H1 (cell line): ENCODE data around the gene RERE. TPM values are rescaled to one million over a fixed set of nuclear protein-coding genes. Genes with fewer than 3 reads are reported as not detected.

Experiments used
- CTCF ChIA-PET: fragments of 300-600 bp; sonication (Branson Sonifier 250); formaldehyde crosslinking; loops from one replicate; lab custom pipeline; 2021; ENCODE audit not compliant: partially characterized antibody; lab: Charles Lee
- POLR2A ChIA-PET: fragments of 300-600 bp; sonication (Branson Sonifier 250); formaldehyde crosslinking; loops from one replicate; lab custom pipeline; 2021; ENCODE audit warnings: inconsistent platforms; ENCODE audit not compliant: partially characterized antibody; lab: Charles Lee
- DNase-seq, 2 experiments: peaks; one replicate each; pipeline versions ENCODE4 v3.0.0 to v3.0.0-alpha.2; 2010 to 2022; ENCODE audit warnings: low spot score in 2 of 2, low read depth in 1 of 2, mixed read lengths in 1 of 2
- FAIRE-seq: peaks from 2 replicates; lab custom pipeline; 2011; peaks lifted over from hg19 to GRCh38; lab: Jason Lieb, UNC
- H2AFZ ChIP-seq: 2 replicates; pipeline ENCODE4 v1.8.1; 2012; ENCODE audit warnings: low read length, inconsistent platforms
- H2AK5ac ChIP-seq: 2 replicates; pipeline ENCODE4 v1.6.1; 2013; ENCODE audit warnings: low read depth, low read length
- H2BK120ac ChIP-seq: replicated peaks from 2 replicates; pipeline ENCODE3; 2013; ENCODE audit warnings: low read depth, low read length, inconsistent platforms
- H2BK12ac ChIP-seq: 2 replicates; pipeline ENCODE4 v1.6.1; 2013; ENCODE audit warnings: low read depth, low read length
- H2BK15ac ChIP-seq: 2 replicates; pipeline ENCODE4 v1.6.1; 2013; ENCODE audit warnings: low read length
- H2BK20ac ChIP-seq: 2 replicates; pipeline ENCODE4 v1.6.1; 2013; ENCODE audit warnings: low read length
- H2BK5ac ChIP-seq: 2 replicates; pipeline ENCODE4 v1.6.1; 2013; ENCODE audit warnings: low read depth, low read length
- H3K14ac ChIP-seq: 2 replicates; pipeline ENCODE4 v1.6.1; 2013; ENCODE audit warnings: inconsistent platforms; ENCODE audit not compliant: insufficient read length
- H3K18ac ChIP-seq: 2 replicates; pipeline ENCODE4 v1.6.1; 2013; ENCODE audit warnings: low read length; ENCODE audit errors: extremely low read depth
- H3K23ac ChIP-seq: 2 replicates; pipeline ENCODE4 v1.6.1; 2013; ENCODE audit warnings: inconsistent platforms; ENCODE audit not compliant: insufficient read length
- H3K23me2 ChIP-seq: 2 replicates; pipeline ENCODE4 v1.6.1; 2013; ENCODE audit warnings: low read depth, low read length
- H3K27ac ChIP-seq: 2 replicates; pipeline ENCODE4 v1.6.1; 2011; ENCODE audit warnings: low read depth, low read length, inconsistent platforms
- H3K27me3 ChIP-seq, 4 experiments: replicated peaks in 1 of 4; 1 replicate in 1 of 4; 2 replicates in 3 of 4; pipeline versions ENCODE4 v1.6.1 to v1.8.1; 2011 to 2013; ENCODE audit warnings: low read length in 3 of 4, mild to moderate bottlenecking in 3 of 4, inconsistent platforms in 2 of 4, mixed read lengths in 2 of 4, moderate library complexity in 1 of 4; ENCODE audit not compliant: control insufficient read depth in 3 of 4, insufficient read depth in 3 of 4; ENCODE audit errors: extremely low read depth in 1 of 4
- H3K36me3 ChIP-seq, 4 experiments: 2 replicates each; pipeline versions ENCODE4 v1.6.1 to v1.8.1; 2011 to 2013; ENCODE audit warnings: mild to moderate bottlenecking in 4 of 4, low read length in 3 of 4, moderate library complexity in 2 of 4, control low read depth in 1 of 4, inconsistent platforms in 1 of 4; ENCODE audit not compliant: insufficient read depth in 4 of 4, control insufficient read depth in 2 of 4
- H3K4ac ChIP-seq: replicated peaks from 2 replicates; pipeline ENCODE3; 2013; ENCODE audit warnings: low read length, low read depth, mixed read lengths, inconsistent platforms; ENCODE audit not compliant: insufficient read length
- H3K4me1 ChIP-seq, 4 experiments: replicated peaks in 1 of 4; 1 replicate in 1 of 4; 2 replicates in 3 of 4; pipeline versions ENCODE4 v1.6.1 to v1.8.1; 2011 to 2013; ENCODE audit warnings: low read length in 3 of 4, inconsistent platforms in 2 of 4, mixed read lengths in 1 of 4; ENCODE audit not compliant: insufficient read depth in 4 of 4, control insufficient read depth in 3 of 4
- H3K4me2 ChIP-seq, 2 experiments: 2 replicates each; pipeline versions ENCODE4 v1.6.1 to v1.8.1; 2011 to 2013; ENCODE audit warnings: low read depth in 2 of 2, low read length in 2 of 2, control low read depth in 1 of 2, inconsistent platforms in 1 of 2, mild to moderate bottlenecking in 1 of 2; ENCODE audit not compliant: insufficient read depth in 1 of 2
- H3K4me3 ChIP-seq, 4 experiments: fragments of 200-600, 300-600 bp in 1 of 4; sonication (generic), shearing (Covaris generic), sonication (Bioruptor Twin) in 1 of 4; 2 replicates each; pipeline versions ENCODE4 v1.5.1 to v1.8.1; 2011 to 2016; ENCODE audit warnings: low read length in 4 of 4, low read depth in 3 of 4, control low read depth in 2 of 4, inconsistent platforms in 2 of 4, mild to moderate bottlenecking in 2 of 4, mixed read lengths in 1 of 4, moderate library complexity in 1 of 4; ENCODE audit not compliant: insufficient read depth in 2 of 4; ENCODE audit errors: extremely low read depth in 1 of 4
- H3K56ac ChIP-seq: replicated peaks from 2 replicates; pipeline ENCODE3; 2013; ENCODE audit warnings: low read depth, mild to moderate bottlenecking, mixed read lengths, low read length, inconsistent platforms; ENCODE audit not compliant: insufficient read length
- H3K79me1 ChIP-seq: 2 replicates; pipeline ENCODE4 v1.6.1; 2013; ENCODE audit warnings: low read depth, low read length, control low read depth
- H3K79me2 ChIP-seq, 2 experiments: 2 replicates each; pipeline versions ENCODE4 v1.6.1 to v1.8.1; 2012 to 2013; ENCODE audit warnings: low read length in 2 of 2, mild to moderate bottlenecking in 2 of 2, inconsistent platforms in 1 of 2; ENCODE audit not compliant: insufficient read depth in 2 of 2, control insufficient read depth in 1 of 2
- H3K9ac ChIP-seq, 4 experiments: replicated peaks in 1 of 4; 1 replicate in 1 of 4; 2 replicates in 3 of 4; pipeline versions ENCODE4 v1.6.1 to v1.8.1; 2011 to 2013; ENCODE audit warnings: low read depth in 3 of 4, low read length in 3 of 4, control low read depth in 2 of 4, mild to moderate bottlenecking in 2 of 4, moderate library complexity in 2 of 4, inconsistent platforms in 1 of 4; ENCODE audit errors: extremely low read depth in 1 of 4
- H3K9me3 ChIP-seq, 2 experiments: 2 replicates each; pipeline versions ENCODE4 v1.6.1 to v1.8.1; 2012 to 2013; ENCODE audit warnings: mild to moderate bottlenecking in 2 of 2, moderate library complexity in 2 of 2, control low read depth in 1 of 2, inconsistent platforms in 1 of 2, low read depth in 1 of 2, low read length in 1 of 2, mixed read lengths in 1 of 2; ENCODE audit not compliant: insufficient read depth in 2 of 2
- H4K20me1 ChIP-seq, 2 experiments: replicated peaks in 1 of 2; 2 replicates each; pipeline versions ENCODE3 to v1.8.1; 2011 to 2013; ENCODE audit warnings: inconsistent platforms in 2 of 2, low read length in 2 of 2, mild to moderate bottlenecking in 1 of 2; ENCODE audit not compliant: insufficient read depth in 2 of 2, control insufficient read depth in 1 of 2
- H4K5ac ChIP-seq: 2 replicates; pipeline ENCODE4 v1.6.1; 2013; ENCODE audit warnings: low read length, low read depth, mixed read lengths, inconsistent platforms; ENCODE audit not compliant: insufficient read length
- H4K8ac ChIP-seq: 2 replicates; pipeline ENCODE4 v1.8.0; 2013; ENCODE audit warnings: mild to moderate bottlenecking, moderate library complexity, low read length, inconsistent platforms; ENCODE audit not compliant: insufficient read depth; ENCODE audit errors: extremely low read depth
- H4K91ac ChIP-seq: replicated peaks from 2 replicates; pipeline ENCODE3; 2013; ENCODE audit warnings: low read length, mixed read lengths, inconsistent platforms; ENCODE audit not compliant: insufficient read length
- CBX5 ChIP-seq: fragments of 300-800, 300-1000 bp; sonication (generic); IDR thresholded peaks from 2 replicates; pipeline ENCODE4 v1.7.1; 2016; ENCODE audit warnings: antibody characterized with exemption, low read length, low read depth
- CREB1 ChIP-seq: IDR thresholded peaks from 2 replicates; pipeline ENCODE4 v1.6.1; 2012; ENCODE audit warnings: inconsistent platforms
- EGR1 ChIP-seq: IDR thresholded peaks from 2 replicates; pipeline ENCODE4 v1.6.1; 2011; ENCODE audit warnings: low read depth, low read length, borderline replicate concordance
- EZH2 ChIP-seq: fragments of 200-600 bp; sonication (generic); IDR thresholded peaks from 2 replicates; pipeline ENCODE4 v1.7.1; 2012; ENCODE audit warnings: low read depth, mild to moderate bottlenecking, moderate library complexity, low read length, inconsistent platforms; ENCODE audit not compliant: severe bottlenecking
- GTF2F1 ChIP-seq: IDR thresholded peaks from 2 replicates; pipeline ENCODE4 v1.6.1; 2012; ENCODE audit warnings: low read depth, low read length, improper control_type of control experiment, borderline replicate concordance
- KDM5A ChIP-seq: fragments of 200-600 bp; IDR thresholded peaks from 2 replicates; pipeline ENCODE4 v1.7.1; 2012; ENCODE audit warnings: mild to moderate bottlenecking, low read length, inconsistent platforms, mixed read lengths
- NANOG ChIP-seq: IDR thresholded peaks from 2 replicates; pipeline ENCODE4 v1.6.1; 2011; ENCODE audit warnings: low read length, low read depth, mild to moderate bottlenecking, inconsistent platforms; ENCODE audit not compliant: insufficient read depth, poor library complexity, severe bottlenecking
- NRF1 ChIP-seq: IDR thresholded peaks from 2 replicates; pipeline ENCODE4 v1.6.1; 2011; ENCODE audit warnings: mild to moderate bottlenecking, low read depth, low read length, improper control_type of control experiment
- RFX5 ChIP-seq: IDR thresholded peaks from 2 replicates; pipeline ENCODE4 v1.6.1; 2011; ENCODE audit warnings: low read depth, low read length, improper control_type of control experiment, borderline replicate concordance
- RXRA ChIP-seq: IDR thresholded peaks from 2 replicates; pipeline ENCODE4 v1.6.1; 2011; ENCODE audit warnings: low read depth, mild to moderate bottlenecking, low read length, moderate library complexity; ENCODE audit not compliant: insufficient read depth
- SIRT6 ChIP-seq: IDR thresholded peaks from one replicate; pipeline ENCODE4 v1.7.1; 2012; ENCODE audit warnings: low read length, inconsistent platforms
- SP1 ChIP-seq: IDR thresholded peaks from 2 replicates; pipeline ENCODE4 v1.6.1; 2011; ENCODE audit warnings: low read depth, low read length
- WGBS, 2 experiments: shearing (Covaris generic) in 1 of 2; methylation state at CpG; one replicate each; pipeline versions ENCODE4 v1.1.6 to v1.1.7; 2013 to 2015; ENCODE audit warnings: low lambda C conversion rate in 2 of 2, mixed read lengths in 2 of 2, inconsistent platforms in 1 of 2, low coverage in 1 of 2, missing lambda C conversion rate in 1 of 2; ENCODE audit not compliant: insufficient replicate concordance in 2 of 2, insufficient coverage in 1 of 2, insufficient read length in 1 of 2; ENCODE audit errors: extremely low coverage in 1 of 2, missing lambda C conversion rate in 1 of 2; 5-methylcytosine and 5-hydroxymethylcytosine counted together
- polyA plus RNA-seq, 7 experiments: library from polyadenylated mRNA; depleted of rRNA in 3 of 7; stranded (reverse) in 5 of 7; unstranded in 2 of 7; fragments of >200 nt in 5 of 7; fragments of 200-250 nt in 2 of 7; gene quantifications; 1 replicate in 5 of 7; 2 replicates in 1 of 7; 4 replicates in 1 of 7; pipeline versions ENCODE4 v1.2.1 to v1.2.3, GENCODE V29; 2011 to 2013; ENCODE audit warnings: missing spikeins in 2 of 7, mixed read lengths in 2 of 7
- total RNA-seq: library from RNA; stranded (reverse); fragmentation: NEBNext Ultra II Directional; extraction: Animal tissue kit (Norgen Biotek cat#: 25700); gene quantifications from 2 replicates; pipeline ENCODE4 v1.2.1, GENCODE V29; 2021
- TF ChIP-seq, protein P1 (sequence below): IDR thresholded peaks from 2 replicates; pipeline ENCODE4 v1.6.1; 2012; ENCODE audit warnings: inconsistent platforms

RERE gene
- total and polyA plus RNA-seq, 2 of the 8 experiments (the other 6 are each of a cell fraction or from before 2014, with no cell fraction given), result 15.3 to 142 TPM

DNA sequence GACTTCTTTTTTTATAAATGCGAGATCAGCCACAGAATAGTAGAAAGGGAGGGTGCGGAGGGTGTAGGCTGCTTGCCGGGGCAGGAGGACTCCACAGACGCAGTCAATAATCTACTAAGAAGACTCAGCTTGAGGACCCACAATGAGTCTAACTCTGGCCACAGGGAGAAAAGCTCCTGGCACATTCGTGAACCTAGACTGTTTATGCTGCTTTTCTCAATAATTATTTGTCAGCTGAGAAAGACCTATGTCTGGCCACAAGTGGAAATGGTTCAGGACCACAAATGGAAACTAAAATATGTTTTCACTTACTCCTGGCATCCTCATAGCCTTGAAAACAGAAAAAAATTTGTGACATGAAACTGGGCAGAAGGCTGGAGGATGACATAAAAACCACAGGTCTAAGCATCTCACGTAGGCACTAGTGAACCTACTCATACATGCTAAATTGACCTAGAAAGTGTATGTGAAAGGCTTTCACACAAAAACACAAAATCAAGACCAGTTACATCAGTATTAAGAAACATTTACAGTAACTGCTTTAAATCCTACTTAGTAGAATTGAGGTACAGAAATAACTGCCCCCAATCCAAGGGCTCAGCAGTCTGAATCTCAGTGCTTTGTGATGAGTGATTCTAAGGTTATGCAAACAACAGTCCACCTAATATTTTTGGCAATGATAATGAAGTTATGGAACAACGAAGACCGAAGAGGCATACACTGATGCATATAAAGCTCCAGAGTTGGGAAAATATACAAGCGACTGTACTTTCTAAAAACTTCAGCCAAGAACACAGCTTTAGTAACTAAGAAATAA lies 340.1 kb downstream of the RERE start:
- no peak overlapping the region for H3K4me2 ChIP-seq
- WGBS, 2 experiments, result 84% methylated on average over 9 of the region's 9 CpGs; no CpG with 5 or more reads in 1 of the 2 experiments
- H3K18ac ChIP-seq, result no peak overlapping the region
- no peak overlapping the region for H2AFZ ChIP-seq
- H2BK15ac ChIP-seq, result no peak overlapping the region
- H4K5ac ChIP-seq, result no peak overlapping the region
- H3K14ac ChIP-seq, result no peak overlapping the region
- H3K4me1 ChIP-seq, result peaks cover 3 to 14% (median 10%) of the 10 kb centered on the region in 4 experiments
- ChIA-PET CTCF (interaction anchor here (0.7 to 4.6 kb wide), 5 partner anchors 8 to 845 kb away, joined by 3 to 15 read pairs (median 3); no protein-coding TSS in a partner anchor), POLR2A (interaction anchor here (0.6 to 1.1 kb wide), 2 partner anchors 15 to 97 kb away, joined by 3 to 4 read pairs; no protein-coding TSS in a partner anchor)
- H3K4ac ChIP-seq, result no peak overlapping the region
- H3K79me2 ChIP-seq, result peaks cover 0 to 41% of the 10 kb centered on the region in 2 experiments; a peak in 2 of 4 replicates
- no peak overlapping the region for H2BK20ac ChIP-seq
- FAIRE-seq (no peak), DNase-seq (no peak)
- no peaks in the 10 kb centered on the region for H3K23me2 ChIP-seq
- H2BK120ac ChIP-seq, result no peak overlapping the region
- no peak overlapping the region for H3K56ac ChIP-seq
- no peak overlapping the region for H3K23ac ChIP-seq
- H2AK5ac ChIP-seq, result no peak overlapping the region
- no peak overlapping the region for H3K4me3 ChIP-seq
- no peaks in the 10 kb centered on the region for H3K36me3 ChIP-seq
- no peaks in the 10 kb centered on the region for H3K27me3 ChIP-seq
- H2BK12ac ChIP-seq, result no peak overlapping the region
- H3K79me1 ChIP-seq, result no peaks in the 10 kb centered on the region; the same call in 1 of the 2 replicates
- H3K9ac ChIP-seq, result no peak overlapping the region
- H3K27ac ChIP-seq, result no peak overlapping the region
- no peak overlapping the region for H2BK5ac ChIP-seq
- no peak overlapping the region for H4K91ac ChIP-seq
- H3K9me3 ChIP-seq, result no peaks in the 10 kb centered on the region
- H4K20me1 ChIP-seq, result peaks cover 3% of the 10 kb centered on the region in 2 experiments
- no peak overlapping the region for H4K8ac ChIP-seq
- TF ChIP-seq, protein P1, sequence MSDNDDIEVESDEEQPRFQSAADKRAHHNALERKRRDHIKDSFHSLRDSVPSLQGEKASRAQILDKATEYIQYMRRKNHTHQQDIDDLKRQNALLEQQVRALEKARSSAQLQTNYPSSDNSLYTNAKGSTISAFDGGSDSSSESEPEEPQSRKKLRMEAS, result no peak
- TF ChIP-seq RXRA, result no peak
- TF ChIP-seq SIRT6, result no peak
- TF ChIP-seq NRF1, result no peak
- TF ChIP-seq EGR1, result no peak
- TF ChIP-seq SP1, result no peak
- TF ChIP-seq KDM5A, result no peak
- TF ChIP-seq CBX5, result no peak
- TF ChIP-seq NANOG, result no peak
- TF ChIP-seq GTF2F1, result no peak
- TF ChIP-seq EZH2, result no peak
- no peak for TF ChIP-seq RFX5
- TF ChIP-seq CREB1, result no peak
